IPS-20b (cell line): ENCODE results near the gene MCF2L.

Experiments
- H3K27ac ChIP-seq: one replicate; pipeline ENCODE4 v1.5.1; 2013; ENCODE audit warnings: low read length
- H3K27me3 ChIP-seq: 2 replicates; pipeline ENCODE4 v1.6.1; 2013; ENCODE audit warnings: mild to moderate bottlenecking, low read length, inconsistent platforms; ENCODE audit not compliant: insufficient read depth
- H3K36me3 ChIP-seq: 2 replicates; pipeline ENCODE4 v1.6.1; 2013; ENCODE audit warnings: low read depth, mild to moderate bottlenecking, inconsistent platforms, low read length, moderate library complexity; ENCODE audit not compliant: insufficient read depth
- H3K4me1 ChIP-seq: 2 replicates; pipeline ENCODE4 v1.6.1; 2013; ENCODE audit warnings: mild to moderate bottlenecking, control low read depth, inconsistent platforms, low read length, moderate library complexity; ENCODE audit not compliant: insufficient read depth
- H3K4me3 ChIP-seq: 2 replicates; pipeline ENCODE4 v1.5.1; 2013; ENCODE audit warnings: mild to moderate bottlenecking, low read length, inconsistent platforms
- H3K9ac ChIP-seq: 2 replicates; pipeline ENCODE4 v1.6.1; 2013; ENCODE audit warnings: low read depth, mild to moderate bottlenecking, inconsistent platforms, low read length, moderate library complexity
- H3K9me3 ChIP-seq: 2 replicates; pipeline ENCODE4 v1.6.1; 2013; ENCODE audit warnings: mild to moderate bottlenecking, low read depth, low read length, inconsistent platforms; ENCODE audit not compliant: insufficient read depth

The MCF2L gene

GRCh38 chr13:112996671-112997091 is 27.7 kb downstream of the MCF2L start:
- H3K27me3 ChIP-seq, result no peaks in the 10 kb centered on the region

GRCh38 chr13:112997188-112998130 is 28.4 kb downstream of the MCF2L start:
- H3K27ac ChIP-seq, result no peak overlapping the region

More at GRCh38 chr13:112996671-112997091, 27.7 kb downstream of the MCF2L start:
- Histone ChIP-seq H3K9me3 (no peaks in the 10 kb centered on the region), H3K4me1 (no peaks in the 10 kb centered on the region), H3K9ac (no peak overlapping the region), H3K27ac (no peak overlapping the region), H3K36me3 (no peaks in the 10 kb centered on the region), H3K4me3 (no peak overlapping the region)

GRCh38 chr13:112998521-112999280 is 29.7 kb downstream of the MCF2L start:
- no peaks in the 10 kb centered on the region for H3K36me3 ChIP-seq
- H3K27me3 ChIP-seq, result no peaks in the 10 kb centered on the region
- H3K27ac ChIP-seq, result no peak overlapping the region
- no peak overlapping the region for H3K4me3 ChIP-seq
- no peak overlapping the region for H3K9ac ChIP-seq
- H3K9me3 ChIP-seq, result no peaks in the 10 kb centered on the region
- no peaks in the 10 kb centered on the region for H3K4me1 ChIP-seq

More at GRCh38 chr13:112997188-112998130, 28.4 kb downstream of the MCF2L start:
- Histone ChIP-seq H3K4me1 (no peaks in the 10 kb centered on the region), H3K27me3 (no peaks in the 10 kb centered on the region), H3K9ac (no peak overlapping the region), H3K36me3 (no peaks in the 10 kb centered on the region), H3K4me3 (no peak overlapping the region), H3K9me3 (no peaks in the 10 kb centered on the region)

- H3K9ac ChIP-seq, result no peak overlapping the region
- no peaks in the 10 kb centered on the region for H3K36me3 ChIP-seq
- no peak overlapping the region for H3K4me3 ChIP-seq
- H3K27ac ChIP-seq, result no peak overlapping the region
- no peaks in the 10 kb centered on the region for H3K9me3 ChIP-seq
- no peaks in the 10 kb centered on the region for H3K4me1 ChIP-seq
- H3K27me3 ChIP-seq, result no peaks in the 10 kb centered on the region
These were observed 30.6 kb downstream of the MCF2L start for GRCh38 chr13:112999414-113000177.

- Histone ChIP-seq H3K27ac (no peak overlapping the region), H3K9ac (no peak overlapping the region)
These were observed 31.6 kb downstream of the MCF2L start for GRCh38 chr13:113000575-113000974.

GRCh38 chr13:113001241-113002140 is 32.5 kb downstream of the MCF2L start:
- no peaks in the 10 kb centered on the region for H3K36me3 ChIP-seq
- no peaks in the 10 kb centered on the region for H3K9me3 ChIP-seq
- H3K27ac ChIP-seq, result no peak overlapping the region
- H3K4me1 ChIP-seq, result no peaks in the 10 kb centered on the region
- H3K27me3 ChIP-seq, result no peaks in the 10 kb centered on the region
- no peak overlapping the region for H3K4me3 ChIP-seq
- no peak overlapping the region for H3K9ac ChIP-seq

More at GRCh38 chr13:113000575-113000974, 31.6 kb downstream of the MCF2L start:
- H3K36me3 ChIP-seq, result no peaks in the 10 kb centered on the region
- no peaks in the 10 kb centered on the region for H3K4me1 ChIP-seq
- H3K27me3 ChIP-seq, result no peaks in the 10 kb centered on the region
- H3K4me3 ChIP-seq, result no peak overlapping the region
- H3K9me3 ChIP-seq, result no peaks in the 10 kb centered on the region

- no peak overlapping the region for H3K27ac ChIP-seq
- H3K4me1 ChIP-seq, result no peaks in the 10 kb centered on the region
- H3K9ac ChIP-seq, result no peak overlapping the region
- H3K4me3 ChIP-seq, result no peak overlapping the region
- H3K9me3 ChIP-seq, result no peaks in the 10 kb centered on the region
- no peaks in the 10 kb centered on the region for H3K27me3 ChIP-seq
- H3K36me3 ChIP-seq, result no peaks in the 10 kb centered on the region
These were observed 33.3 kb downstream of the MCF2L start for GRCh38 chr13:113002206-113002912.

GRCh38 chr13:113002913-113003290 is 33.9 kb downstream of the MCF2L start:
- Histone ChIP-seq H3K36me3 (no peaks in the 10 kb centered on the region), H3K4me1 (no peaks in the 10 kb centered on the region), H3K4me3 (no peak overlapping the region), H3K27ac (no peak overlapping the region), H3K27me3 (no peaks in the 10 kb centered on the region), H3K9me3 (no peaks in the 10 kb centered on the region), H3K9ac (no peak overlapping the region)

GRCh38 chr13:113004126-113004525 is 35.1 kb downstream of the MCF2L start:
- H3K4me1 ChIP-seq, result no peaks in the 10 kb centered on the region
- no peaks in the 10 kb centered on the region for H3K27me3 ChIP-seq
- H3K4me3 ChIP-seq, result no peak overlapping the region
- H3K9me3 ChIP-seq, result no peaks in the 10 kb centered on the region
- no peaks in the 10 kb centered on the region for H3K36me3 ChIP-seq
- no peak overlapping the region for H3K27ac ChIP-seq
- no peak overlapping the region for H3K9ac ChIP-seq

- Histone ChIP-seq H3K36me3 (no peaks in the 10 kb centered on the region), H3K9me3 (no peaks in the 10 kb centered on the region), H3K4me3 (no peak overlapping the region), H3K27me3 (no peaks in the 10 kb centered on the region), H3K9ac (no peak overlapping the region), H3K27ac (no peak overlapping the region), H3K4me1 (no peaks in the 10 kb centered on the region)
These were observed 36.3 kb downstream of the MCF2L start for GRCh38 chr13:113005076-113005865.
